GM19452 (cell line): Measurements from ENCODE around the gene OR6C4.
"Not testable (repeated sequence)": the region's sequence is repeated elsewhere in the genome, so short reads cannot be mapped to it uniquely, and the experiment has no call there.

ENCODE experiments used
- ATAC-seq: cut with Tn5 transposase; IDR thresholded peaks from one replicate; pipeline ENCODE4 v1.9.1; 2021; ENCODE audit not compliant: unreplicated experiment

OR6C4 gene

GRCh38 chr12:55549302-55549701 is at the start of gene OR6C4:
Gene OR6C4, plus strand, starts transcription at chr12:55549602. Its CDS starts 1,625 bp downstream, at chr12:55551227.
- ATAC-seq: no peak

- no peak for ATAC-seq
These were observed 49.6 kb upstream of the OR6C4 start for GRCh38 chr12:55499810-55500252.

- no peak for ATAC-seq
These were observed 47.8 kb upstream of the OR6C4 start for GRCh38 chr12:55501601-55502000.

GRCh38 chr12:55515696-55516095 is 33.7 kb upstream of the OR6C4 start:
- ATAC-seq: no peak

- no peak for ATAC-seq
These were observed 33.0 kb upstream of the OR6C4 start for GRCh38 chr12:55516391-55516790.

- ATAC-seq: not testable (repeated sequence)
These were observed 1.2 kb upstream of the OR6C4 start for GRCh38 chr12:55548235-55548634.

GRCh38 chr12:55548756-55549155 is 646 bp upstream of the OR6C4 start:
- no peak for ATAC-seq

GRCh38 chr12:55554296-55554695 is 4.9 kb downstream of the OR6C4 start:
- ATAC-seq: no peak

- not testable (repeated sequence) for ATAC-seq
These were observed 20.7 kb downstream of the OR6C4 start for GRCh38 chr12:55570060-55570459.

GRCh38 chr12:55570689-55571088 is 21.3 kb downstream of the OR6C4 start:
- not testable (repeated sequence) for ATAC-seq

- ATAC-seq: no peak
These were observed 22.8 kb downstream of the OR6C4 start, which contains the start of gene OR2AP1 for GRCh38 chr12:55572168-55572567. Gene OR2AP1, plus strand, starts transcription at chr12:55572468. Its CDS starts 1,947 bp downstream, at chr12:55574415.

GRCh38 chr12:55582066-55582465 is 32.7 kb downstream of the OR6C4 start:
- no peak for ATAC-seq

- ATAC-seq: no peak
These were observed 36.4 kb downstream of the OR6C4 start for GRCh38 chr12:55585817-55586216.

- not testable (repeated sequence) for ATAC-seq
These were observed 40.8 kb downstream of the OR6C4 start for GRCh38 chr12:55590152-55590551.
